GM23248 (cell line): ENCODE results near the gene VPS8. TPM values are rescaled to one million over a fixed set of nuclear protein-coding genes. Genes with fewer than 3 reads are reported as not detected.

Source experiments
- DNase-seq: peaks from one replicate; pipeline ENCODE4 v3.0.0-alpha.2; 2015
- H2AFZ ChIP-seq: fragments of 200-600 bp; sonication (generic); 2 replicates; pipeline ENCODE4 v1.6.1; 2016; ENCODE audit warnings: antibody characterized with exemption
- H3F3A ChIP-seq: fragments of 200-600 bp; sonication (generic); 2 replicates; pipeline ENCODE4 v1.6.1; 2016; ENCODE audit warnings: mild to moderate bottlenecking, antibody characterized with exemption, mixed run types; ENCODE audit not compliant: insufficient read depth
- H3K27ac ChIP-seq: fragments of 200-600 bp; sonication (generic); 2 replicates; pipeline ENCODE4 v1.5.1; 2016; ENCODE audit warnings: mild to moderate bottlenecking
- H3K27me3 ChIP-seq: fragments of 200-600 bp; sonication (generic); replicated peaks from 2 replicates; pipeline ENCODE4 v1.6.1; 2016; ENCODE audit warnings: mild to moderate bottlenecking; ENCODE audit not compliant: insufficient read depth
- H3K36me3 ChIP-seq: fragments of 200-600 bp; sonication (generic); 2 replicates; pipeline ENCODE4 v1.6.1; 2016; ENCODE audit warnings: low read depth, mild to moderate bottlenecking
- H3K4me1 ChIP-seq: fragments of 200-600 bp; sonication (generic); 2 replicates; pipeline ENCODE4 v1.6.1; 2016; ENCODE audit warnings: mild to moderate bottlenecking; ENCODE audit not compliant: insufficient read depth
- H3K4me2 ChIP-seq: fragments of 200-600 bp; sonication (generic); one replicate; pipeline ENCODE4 v1.6.1; 2016; ENCODE audit warnings: mild to moderate bottlenecking; ENCODE audit not compliant: unreplicated experiment
- H3K4me3 ChIP-seq: fragments of 200-600 bp; sonication (generic); 2 replicates; pipeline ENCODE4 v1.5.1; 2016; ENCODE audit warnings: mild to moderate bottlenecking
- H3K79me2 ChIP-seq: fragments of 200-600 bp; sonication (generic); 2 replicates; pipeline ENCODE4 v1.6.1; 2016; ENCODE audit warnings: mild to moderate bottlenecking; ENCODE audit not compliant: insufficient read depth
- H3K9ac ChIP-seq: fragments of 200-600 bp; sonication (generic); 2 replicates; pipeline ENCODE4 v1.6.1; 2016; ENCODE audit warnings: mild to moderate bottlenecking
- H3K9me2 ChIP-seq: fragments of 200-600 bp; sonication (generic); 2 replicates; pipeline ENCODE4 v1.6.1; 2016; ENCODE audit warnings: mixed run types, mild to moderate bottlenecking, moderate library complexity; ENCODE audit not compliant: insufficient read depth
- H3K9me3 ChIP-seq: fragments of 200-600 bp; sonication (generic); one replicate; pipeline ENCODE4 v1.6.1; 2017; ENCODE audit warnings: low read depth
- H4K20me1 ChIP-seq: fragments of 200-600 bp; sonication (generic); 2 replicates; pipeline ENCODE4 v1.6.0; 2016; ENCODE audit not compliant: insufficient read depth
- EZH2 ChIP-seq: fragments of 200-600 bp; sonication (generic); IDR thresholded peaks from 2 replicates; pipeline ENCODE4 v1.6.1; 2018; ENCODE audit warnings: antibody characterized with exemption, mild to moderate bottlenecking; ENCODE audit not compliant: insufficient read depth, poor library complexity, severe bottlenecking
- EZH2phosphoT487 ChIP-seq: fragments of 200-600 bp; sonication (generic); IDR thresholded peaks from 2 replicates; pipeline ENCODE4 v1.6.1; 2018; ENCODE audit warnings: antibody characterized with exemption, moderate library complexity, mild to moderate bottlenecking, low read depth; ENCODE audit not compliant: insufficient read depth
- WGBS, 2 experiments: methylation state at CpG; one replicate each; pipeline ENCODE4 v1.1.6; 2015 to 2017; ENCODE audit warnings: low lambda C conversion rate in 2 of 2, low coverage in 1 of 2; ENCODE audit errors: missing lambda C conversion rate in 2 of 2; 5-methylcytosine and 5-hydroxymethylcytosine counted together
- in situ Hi-C: fragments of 300-500 bp; cut with MboI; formaldehyde crosslinking; loops from 2 replicates; pipeline ENCODE4 v1.15.0; 2020
- polyA plus RNA-seq: library from polyadenylated mRNA; unstranded; fragments of >200 nt; fragmentation: Nextera tagmentation; extraction: Ambion mirVana; gene quantifications from 2 replicates; pipeline ENCODE4 v1.2.1, GENCODE V29; 2016
- total RNA-seq: library from RNA; depleted of rRNA; stranded (reverse); fragments of >200 nt; shearing (Covaris generic); gene quantifications from 2 replicates; pipeline ENCODE4 v1.2.3, GENCODE V29; 2014

VPS8 gene
- total and polyA plus RNA-seq, 2 experiments from 2014 or later, result 17.8 to 45.5 TPM

DNA sequence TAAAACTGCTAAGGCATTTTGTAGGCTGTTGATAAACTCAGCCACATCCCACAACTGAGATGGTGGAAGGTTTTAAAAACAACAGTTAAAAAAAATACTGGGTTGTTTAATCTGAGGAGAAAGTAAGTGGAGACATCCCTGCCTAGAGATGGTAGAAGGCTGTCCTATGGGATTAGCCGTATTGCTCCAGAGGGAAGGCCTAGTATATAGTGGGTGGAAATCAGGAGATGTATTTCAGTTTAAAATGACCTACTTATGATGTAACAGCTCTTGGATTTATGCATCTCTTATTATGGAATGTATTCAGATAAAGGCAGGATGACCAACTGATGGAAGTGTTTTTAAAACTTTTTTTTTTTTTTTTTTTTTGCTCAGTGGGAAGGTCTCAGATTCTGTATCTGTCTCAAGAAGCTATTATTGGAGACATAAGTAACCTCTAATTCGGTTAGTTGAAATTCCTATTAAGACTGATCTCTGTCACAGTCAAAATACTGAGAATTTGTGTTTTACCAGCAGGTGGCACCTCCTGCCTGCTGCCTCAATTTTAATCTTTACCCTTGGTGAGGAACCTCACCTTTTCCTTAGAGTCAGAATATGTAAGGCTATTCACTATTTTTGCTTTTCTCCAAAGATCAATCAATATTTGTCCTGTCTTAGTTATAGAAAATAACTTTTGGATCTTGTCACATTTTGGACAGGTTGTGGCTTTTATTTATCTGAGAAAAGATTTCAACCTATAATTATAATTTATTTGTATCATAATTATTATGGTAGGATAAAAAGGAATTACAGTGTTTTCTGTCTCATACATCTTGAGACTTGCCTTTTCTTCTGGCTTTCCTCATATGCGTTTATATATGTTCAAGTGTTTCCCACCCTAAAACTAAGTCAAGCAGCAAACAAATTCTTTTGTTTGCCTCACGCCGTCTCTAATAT is 63.0 kb downstream of the VPS8 start:
- Histone ChIP-seq H3K9ac (no peak overlapping the region), H2AFZ (no peak overlapping the region), H3K4me1 (no peaks in the 10 kb centered on the region), H3K9me2 (no peaks in the 10 kb centered on the region), H3K79me2 (no peaks in the 10 kb centered on the region), H3K4me2 (no peak overlapping the region), H3K27me3 (no peaks in the 10 kb centered on the region), H4K20me1 (no peaks in the 10 kb centered on the region), H3K4me3 (no peak overlapping the region), H3F3A (no peaks in the 10 kb centered on the region), H3K9me3 (no peaks in the 10 kb centered on the region), H3K36me3 (peaks cover 4% of the 10 kb centered on the region; the same call in 1 of the 2 replicates), H3K27ac (no peak overlapping the region)
- WGBS, 2 experiments, result 85 to 86% methylated on average over 5 of the region's 5 CpGs
- TF ChIP-seq EZH2phosphoT487 (no peak), EZH2 (no peak)
- in situ Hi-C loops, result no loop called here
- DNase-seq, result peak; percentile 53

DNA sequence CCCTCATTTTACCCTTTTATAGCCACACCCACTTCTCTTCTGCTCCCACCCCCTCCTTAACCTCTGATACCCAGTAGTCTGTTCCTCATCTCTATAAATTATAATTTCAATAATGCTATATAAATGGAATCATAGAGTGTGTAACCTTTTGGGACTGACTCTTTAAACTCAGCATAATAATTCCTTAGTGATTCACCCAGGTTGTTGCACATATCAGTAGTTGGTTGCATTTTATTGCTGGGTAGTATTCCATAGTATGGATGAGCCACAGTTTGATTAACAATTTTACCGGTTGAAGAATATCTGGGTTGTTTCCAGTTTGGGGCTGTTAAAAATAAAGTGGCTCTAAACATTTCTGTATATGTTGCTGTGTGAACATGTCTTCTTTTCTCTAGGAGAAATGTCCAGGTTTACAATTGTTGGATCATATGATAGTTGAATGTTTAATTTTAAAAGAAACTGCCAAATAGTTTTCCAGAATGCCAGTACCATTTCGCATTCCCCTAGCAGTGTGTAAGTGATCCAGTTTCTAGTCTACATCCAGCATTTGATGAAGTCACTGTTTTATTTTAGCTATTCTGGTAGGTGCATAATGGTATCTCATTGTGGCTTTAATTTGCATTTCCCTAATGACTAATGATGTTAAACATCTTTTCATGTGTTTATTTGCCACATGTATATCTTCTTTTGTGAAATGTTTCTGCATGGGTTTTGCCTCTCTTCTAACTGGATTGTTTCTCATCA is 68.5 kb downstream of the VPS8 start:
- Histone ChIP-seq H3K9me3 (no peaks in the 10 kb centered on the region), H3K27me3 (no peaks in the 10 kb centered on the region), H3K4me1 (no peaks in the 10 kb centered on the region), H3K27ac (no peak overlapping the region), H3K79me2 (no peaks in the 10 kb centered on the region), H3K4me2 (no peak overlapping the region), H4K20me1 (no peaks in the 10 kb centered on the region), H3F3A (no peaks in the 10 kb centered on the region), H3K36me3 (no peaks in the 10 kb centered on the region), H2AFZ (no peak overlapping the region), H3K9me2 (no peaks in the 10 kb centered on the region), H3K4me3 (no peak overlapping the region), H3K9ac (no peak overlapping the region)
- 100% methylated on average over 2 of the region's 2 CpGs for WGBS, 2 experiments
- in situ Hi-C loops, result no loop called here
- TF ChIP-seq EZH2phosphoT487 (no peak), EZH2 (no peak)
- peak; percentile 2 for DNase-seq

DNA sequence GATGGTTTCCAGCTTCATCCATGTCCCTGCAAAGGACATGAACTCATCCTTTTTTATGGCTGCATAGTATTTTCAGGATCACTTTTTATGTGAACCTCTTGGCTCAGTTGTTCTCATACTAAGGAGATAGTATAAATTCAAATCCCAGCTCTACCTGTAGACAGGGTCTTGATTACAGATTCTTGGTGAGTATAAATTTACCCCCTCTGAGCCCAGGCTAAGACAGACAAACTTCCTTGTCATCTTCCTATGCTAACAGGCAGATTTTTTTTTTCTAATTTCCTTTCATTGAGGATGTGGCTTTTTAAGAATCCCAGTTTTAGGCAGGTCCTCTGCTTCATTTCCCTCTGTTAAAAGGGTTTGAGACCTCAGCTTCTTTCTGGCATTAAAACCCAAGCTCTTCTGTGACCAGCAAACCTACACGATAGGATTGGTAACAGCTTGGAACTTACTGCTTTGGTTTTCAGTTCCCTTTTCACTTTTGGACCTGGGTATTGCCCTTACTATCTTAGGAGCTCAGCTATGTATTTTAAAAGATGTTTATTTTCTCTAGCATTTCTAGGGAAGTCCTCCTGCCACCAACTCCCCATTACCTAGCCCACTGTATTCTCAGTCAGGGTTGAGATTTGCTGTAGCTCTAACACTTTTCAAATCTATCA is 72.5 kb downstream of the VPS8 start:
- WGBS, 2 experiments, result 100% methylated on average over 1 of the region's 1 CpG
- Histone ChIP-seq H3K79me2 (no peaks in the 10 kb centered on the region), H3K27ac (no peak overlapping the region), H4K20me1 (no peaks in the 10 kb centered on the region), H3K4me3 (no peak overlapping the region), H3F3A (no peaks in the 10 kb centered on the region), H3K9me2 (no peaks in the 10 kb centered on the region), H3K4me2 (no peak overlapping the region), H3K9me3 (no peaks in the 10 kb centered on the region), H3K27me3 (no peaks in the 10 kb centered on the region), H2AFZ (no peak overlapping the region), H3K36me3 (no peaks in the 10 kb centered on the region), H3K4me1 (no peaks in the 10 kb centered on the region), H3K9ac (no peak overlapping the region)
- in situ Hi-C loops, result no loop called here
- DNase-seq, result no peak
- no peak for TF ChIP-seq EZH2phosphoT487
- TF ChIP-seq EZH2, result no peak

- WGBS, 2 experiments, result 80 to 84% methylated on average over 4 of the region's 4 CpGs
- in situ Hi-C loops, result no loop called here
- Histone ChIP-seq H3K27ac (no peak overlapping the region), H3K27me3 (no peaks in the 10 kb centered on the region), H3K4me3 (no peak overlapping the region), H3K9me2 (no peaks in the 10 kb centered on the region), H3K36me3 (no peaks in the 10 kb centered on the region), H3K4me1 (no peaks in the 10 kb centered on the region), H3F3A (no peaks in the 10 kb centered on the region), H3K79me2 (no peaks in the 10 kb centered on the region), H3K9me3 (no peaks in the 10 kb centered on the region), H3K9ac (no peak overlapping the region), H4K20me1 (no peaks in the 10 kb centered on the region), H3K4me2 (no peak overlapping the region), H2AFZ (no peak overlapping the region)
- TF ChIP-seq EZH2 (no peak), EZH2phosphoT487 (no peak)
- no peak for DNase-seq
Measured at GRCh38 chr3:184885112-184885511, 73.1 kb downstream of the VPS8 start.
